ENCODE data around the gene IPO13. TPM values are rescaled to one million over a fixed set of nuclear protein-coding genes. Genes with fewer than 3 reads are reported as not detected.

IPO13 gene
- total RNA-seq, 2 donors from 2014 or later: 10.4 to 29.3 TPM

- H3K4me3 ChIP-seq: no peak overlapping the region
- no peak for DNase-seq
- H3K36me3 ChIP-seq (replicated peaks in 1 of 2; ENCODE audit: insufficient read depth in 1 of 2, low read depth in 2 of 2): no peaks in the 10 kb centered on the region
- TF ChIP-seq CTCF (IDR thresholded peaks at IDR 0.05) (no peak), POLR2A (IDR thresholded peaks at IDR 0.05) (no peak)
- peaks cover 27% of the 10 kb centered on the region for H3K4me1 ChIP-seq
- no peak for ATAC-seq
- H3K27ac ChIP-seq: no peak overlapping the region
- intact Hi-C loops (cut with DNase I): no loop called here
- no peaks in the 10 kb centered on the region for H3K27me3 ChIP-seq
- no peaks in the 10 kb centered on the region for H3K9me3 ChIP-seq
- WGBS, 2 donors: 80 to 88% methylated on average over 3 of the region's 3 CpGs
Measured at GRCh38 chr1:43942411-43942810, 4.3 kb upstream of the IPO13 start.

DNA sequence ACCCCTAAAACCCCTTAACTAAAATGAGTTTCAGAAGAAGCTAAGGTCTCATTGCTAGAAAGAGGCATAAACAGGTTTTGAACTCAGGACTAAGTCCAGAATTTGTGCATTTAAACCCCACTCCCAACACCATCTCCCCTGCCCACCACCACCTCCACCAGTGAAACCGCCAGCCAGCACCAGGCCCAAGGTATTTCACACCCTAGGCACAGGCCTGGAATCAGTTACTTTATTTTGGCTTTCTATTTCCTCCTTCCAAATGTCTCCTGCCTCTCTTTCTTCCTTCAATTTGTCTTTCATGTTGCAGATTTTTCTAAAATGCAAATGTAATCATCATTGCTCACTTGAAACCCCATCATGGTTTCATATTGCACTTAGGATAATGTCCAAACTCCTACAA lies 1.9 kb upstream of the IPO13 start:
- peaks cover 43% of the 10 kb centered on the region for H3K4me1 ChIP-seq
- no peaks in the 10 kb centered on the region for H3K27me3 ChIP-seq
- H3K27ac ChIP-seq: peak overlapping the region in 1 of 4 donors; percentile 98
- no peak overlapping the region for H3K4me3 ChIP-seq
- intact Hi-C loops (cut with DNase I): no loop called here
- no peak for DNase-seq
- H3K9me3 ChIP-seq: no peaks in the 10 kb centered on the region
- no peaks in the 10 kb centered on the region for H3K36me3 ChIP-seq (replicated peaks in 1 of 2; ENCODE audit: insufficient read depth in 1 of 2, low read depth in 2 of 2)
- ATAC-seq: no peak
- 92 to 100% methylated on average over 1 of the region's 1 CpG for WGBS, 2 donors
- no peak for TF ChIP-seq CTCF (IDR thresholded peaks at IDR 0.05)
- no peak for TF ChIP-seq POLR2A (IDR thresholded peaks at IDR 0.05)

GRCh38 chr1:43945674-43946235 lies 995 bp upstream of the IPO13 start:
- H3K4me1 ChIP-seq: peaks cover 43% of the 10 kb centered on the region
- DNase-seq (peak in 2 of 4 donors; percentile 43 to 45), ATAC-seq (no peak)
- no peaks in the 10 kb centered on the region for H3K27me3 ChIP-seq
- no peaks in the 10 kb centered on the region for H3K9me3 ChIP-seq
- no peak for TF ChIP-seq CTCF (IDR thresholded peaks at IDR 0.05)
- TF ChIP-seq POLR2A (IDR thresholded peaks at IDR 0.05): no peak
- peak overlapping the region in 1 of 2 donors; percentile 68 for H3K4me3 ChIP-seq
- intact Hi-C loops (cut with DNase I): no loop called here
- WGBS, 2 donors: 1 to 2% methylated on average over 3 of the region's 3 CpGs
- no peaks in the 10 kb centered on the region for H3K36me3 ChIP-seq (replicated peaks in 1 of 2; ENCODE audit: insufficient read depth in 1 of 2, low read depth in 2 of 2)
- H3K27ac ChIP-seq: peak overlapping the region; percentile 86 to 100 (median 98)

DNA sequence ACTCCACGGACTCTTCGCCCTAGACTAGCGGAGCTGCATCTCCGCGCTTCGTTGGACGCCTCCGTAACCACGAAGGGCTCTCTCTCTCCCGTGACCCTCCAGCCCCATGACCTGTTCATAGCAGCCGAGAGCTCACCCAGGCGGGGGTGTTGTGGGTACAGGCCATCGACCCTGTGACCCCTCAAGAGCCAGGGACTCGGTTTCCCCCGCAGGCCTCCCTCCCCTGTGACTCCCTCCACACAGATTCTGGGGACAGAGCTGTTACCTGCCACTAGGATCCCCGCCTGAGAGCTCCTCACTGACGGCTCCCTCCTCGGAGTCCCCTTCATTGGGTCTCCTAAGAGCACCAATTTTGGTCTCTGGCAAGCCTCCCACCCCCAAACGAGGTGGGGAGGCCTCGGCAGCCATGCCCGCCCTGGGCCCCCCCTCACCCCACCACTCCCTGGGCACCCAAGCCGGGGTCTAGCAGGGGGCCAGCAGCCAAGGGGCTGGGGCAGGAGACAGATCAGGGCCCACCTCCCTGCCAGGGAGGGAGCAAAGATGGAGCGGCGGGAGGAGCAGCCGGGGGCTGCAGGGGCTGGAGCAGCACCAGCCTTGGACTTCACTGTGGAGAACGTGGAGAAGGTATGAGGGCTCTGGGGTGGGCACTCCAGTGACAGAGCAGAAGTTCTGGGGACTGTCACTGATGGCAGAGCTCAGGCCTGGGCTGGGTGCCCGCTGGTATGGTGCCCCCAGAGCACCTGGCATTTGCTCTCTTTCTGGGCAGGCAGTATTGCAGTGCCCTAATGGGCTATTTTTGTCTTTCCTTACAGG lies 517 bp downstream of the IPO13 start:
- Histone ChIP-seq H3K27ac (peak overlapping the region; percentile 86 to 100 (median 98)), H3K27me3 (no peaks in the 10 kb centered on the region), H3K9me3 (no peaks in the 10 kb centered on the region), H3K4me3 (peak overlapping the region; percentile 45 to 68), H3K4me1 (peaks cover 43% of the 10 kb centered on the region), H3K36me3 (replicated peaks in 1 of 2; ENCODE audit: insufficient read depth in 1 of 2, low read depth in 2 of 2) (no peaks in the 10 kb centered on the region)
- ATAC-seq (no peak), DNase-seq (peak in 2 of 4 donors; percentile 32 to 38)
- WGBS, 2 donors: 2 to 4% methylated on average over 10 to 26 of the region's 27 CpGs
- intact Hi-C loops (cut with DNase I): no loop called here
- TF ChIP-seq POLR2A (IDR thresholded peaks at IDR 0.05): peak in 1 of 3 donors; percentile 3
- TF ChIP-seq CTCF (IDR thresholded peaks at IDR 0.05): no peak
